Progenitor cell of endocrine pancreas (in vitro differentiated cells): ENCODE measurements around the gene PP2D1. TPM values are rescaled to one million over a fixed set of nuclear protein-coding genes. Genes with fewer than 3 reads are reported as not detected.
"Not testable (repeated sequence)": the region's sequence is repeated elsewhere in the genome, so short reads cannot be mapped to it uniquely, and the experiment has no call there.

ENCODE experiments used
- DNase-seq: peaks from one replicate; pipeline ENCODE4 v3.0.0; 2021; ENCODE audit warnings: low spot score; ENCODE audit not compliant: unreplicated experiment
- H3K27ac Mint-ChIP-seq: 2 replicates; pipeline ENCODE4 v1.8.0; 2021; ENCODE audit warnings: mild to moderate bottlenecking, moderate library complexity, mixed read lengths
- H3K27me3 Mint-ChIP-seq: 2 replicates; pipeline ENCODE4 v1.8.0; 2021; ENCODE audit warnings: mixed read lengths
- H3K36me3 Mint-ChIP-seq: 2 replicates; pipeline ENCODE4 v1.8.0; 2022; ENCODE audit warnings: mixed read lengths; ENCODE audit not compliant: insufficient read depth
- H3K4me1 Mint-ChIP-seq: 2 replicates; pipeline ENCODE4 v1.8.0; 2021; ENCODE audit warnings: low read depth, mixed read lengths
- H3K4me3 Mint-ChIP-seq: 2 replicates; pipeline ENCODE4 v1.8.0; 2021; ENCODE audit warnings: low read depth, mild to moderate bottlenecking, moderate library complexity, mixed read lengths
- H3K9me3 Mint-ChIP-seq: 2 replicates; pipeline ENCODE4 v1.8.0; 2021; ENCODE audit warnings: low read depth, mixed read lengths
- CTCF ChIP-seq: fragments of 200-600 bp; sonication (generic); IDR thresholded peaks from one replicate; pipeline ENCODE4 v1.5.0; 2021; ENCODE audit warnings: antibody characterized with exemption, mild to moderate bottlenecking; ENCODE audit not compliant: unreplicated experiment
- total RNA-seq: library from RNA; stranded (reverse); gene quantifications from 2 replicates; pipeline ENCODE4 v1.2.1, GENCODE V29; 2021

Gene PP2D1
- total RNA-seq, 1 donor from 2014 or later, result not detected

- no peak for TF ChIP-seq CTCF
- no peaks in the 10 kb centered on the region for H3K9me3 Mint-ChIP-seq
- peaks cover 5% of the 10 kb centered on the region for H3K4me1 Mint-ChIP-seq
- no peak overlapping the region for H3K4me3 Mint-ChIP-seq
- H3K27ac Mint-ChIP-seq, result no peak overlapping the region
- H3K36me3 Mint-ChIP-seq, result no peaks in the 10 kb centered on the region
- H3K27me3 Mint-ChIP-seq, result no peaks in the 10 kb centered on the region
- DNase-seq, result no peak
These were observed 16.9 kb upstream of the PP2D1 start for GRCh38 chr3:20028905-20029331.

- H3K9me3 Mint-ChIP-seq, result no peaks in the 10 kb centered on the region
- H3K4me1 Mint-ChIP-seq, result peaks cover 13% of the 10 kb centered on the region
- no peak overlapping the region for H3K4me3 Mint-ChIP-seq
- DNase-seq, result no peak
- no peaks in the 10 kb centered on the region for H3K27me3 Mint-ChIP-seq
- H3K36me3 Mint-ChIP-seq, result no peaks in the 10 kb centered on the region
- H3K27ac Mint-ChIP-seq, result no peak overlapping the region
- no peak for TF ChIP-seq CTCF
These were observed 15.1 kb upstream of the PP2D1 start for GRCh38 chr3:20027136-20027535.

GRCh38 chr3:20023623-20024405 lies 11.8 kb upstream of the PP2D1 start:
- Mint-ChIP-seq H3K9me3 (no peaks in the 10 kb centered on the region), H3K27me3 (no peaks in the 10 kb centered on the region), H3K36me3 (no peaks in the 10 kb centered on the region), H3K4me3 (no peak overlapping the region), H3K27ac (peak overlapping the region; percentile 63), H3K4me1 (peaks cover 13% of the 10 kb centered on the region)
- no peak for TF ChIP-seq CTCF
- DNase-seq, result no peak

- Mint-ChIP-seq H3K9me3 (no peaks in the 10 kb centered on the region), H3K4me1 (peaks cover 13% of the 10 kb centered on the region), H3K27ac (peak overlapping the region; percentile 63), H3K27me3 (no peaks in the 10 kb centered on the region), H3K4me3 (no peak overlapping the region), H3K36me3 (no peaks in the 10 kb centered on the region)
- no peak for DNase-seq
- no peak for TF ChIP-seq CTCF
These were observed 11.0 kb upstream of the PP2D1 start for GRCh38 chr3:20022954-20023622.

GRCh38 chr3:20016076-20016475 lies 4.0 kb upstream of the PP2D1 start:
- H3K36me3 Mint-ChIP-seq, H3K4me3 Mint-ChIP-seq, H3K4me1 Mint-ChIP-seq, H3K27ac Mint-ChIP-seq, H3K27me3 Mint-ChIP-seq, H3K9me3 Mint-ChIP-seq, DNase-seq: not testable (repeated sequence)
